GM12878 (cell line): ENCODE measurements around the gene TRNT1. TPM values are rescaled to one million over a fixed set of nuclear protein-coding genes. Genes with fewer than 3 reads are reported as not detected.

Experiments used
- ATAC-seq: fragments of 200-7000 bp; cut with Tn5 transposase; 3 replicates; pipeline ENCODE4 v1.9.1; 2020; ENCODE audit warnings: mild to moderate bottlenecking, moderate library complexity
- BruUV-seq: library from RNA; stranded (reverse); fragments of 400-500 nt; replicated peaks from 2 replicates; lab custom pipeline; 2021; lab: Mats Ljungman, UMichigan
- CTCF ChIA-PET: fragments of 300-600 bp; sonication (Branson Sonifier 250); formaldehyde crosslinking; extraction: SDS; loops from one replicate; lab custom pipeline; 2021; ENCODE audit warnings: inconsistent platforms; lab: Yijun Ruan, JAX
- POLR2A ChIA-PET: fragments of 350-600 bp; formaldehyde crosslinking; extraction: SDS; loops from one replicate; lab custom pipeline; 2021; ENCODE audit warnings: inconsistent platforms; lab: Charles Lee
- RAD21 ChIA-PET: fragments of 300-600 bp; sonication (Branson Sonifier 250); formaldehyde crosslinking; loops from one replicate; lab custom pipeline; 2023; ENCODE audit warnings: antibody characterized with exemption; ENCODE audit not compliant: unreplicated experiment; lab: Charles Lee
- SMC1A ChIA-PET: fragments of 300-600 bp; sonication (Branson Sonifier 250); formaldehyde crosslinking; loops from one replicate; lab custom pipeline; 2023; ENCODE audit not compliant: unreplicated experiment, uncharacterized antibody; lab: Charles Lee
- DNase-seq: peaks from one replicate; pipeline ENCODE4 v3.0.0-alpha.2; 2011; ENCODE audit warnings: low read depth, low spot score
- FAIRE-seq: peaks from 3 replicates; lab custom pipeline; 2011; peaks lifted over from hg19 to GRCh38; lab: Jason Lieb, UNC
- H2AFZ ChIP-seq: 2 replicates; pipeline ENCODE4 v1.6.0; 2011; ENCODE audit warnings: low read depth, low read length, control low read depth; ENCODE audit not compliant: control insufficient read depth
- H3K27ac ChIP-seq: 2 replicates; pipeline ENCODE4 v1.5.1; 2011; ENCODE audit warnings: control low read depth; ENCODE audit not compliant: control insufficient read depth, insufficient read depth
- H3K27me3 ChIP-seq, 2 experiments: replicated peaks in 1 of 2; 2 replicates each; pipeline versions ENCODE4 v1.6.0 to v1.6.1; 2011; ENCODE audit warnings: low read length in 1 of 2; ENCODE audit not compliant: control insufficient read depth in 2 of 2, insufficient read depth in 2 of 2
- H3K36me3 ChIP-seq, 2 experiments: 2 replicates each; pipeline ENCODE4 v1.5.1; 2011; ENCODE audit warnings: low read length in 1 of 2; ENCODE audit not compliant: control insufficient read depth in 2 of 2, insufficient read depth in 2 of 2
- H3K4me1 ChIP-seq: 2 replicates; pipeline ENCODE4 v1.6.1; 2011; ENCODE audit warnings: mild to moderate bottlenecking, low read length, moderate library complexity, mixed read lengths; ENCODE audit not compliant: control insufficient read depth, insufficient read depth
- H3K4me2 ChIP-seq: 2 replicates; pipeline ENCODE4 v1.6.0; 2011; ENCODE audit warnings: control low read depth; ENCODE audit not compliant: control insufficient read depth, insufficient read depth
- H3K4me3 ChIP-seq: fragments of 200-600 bp; sonication (generic); 2 replicates; pipeline ENCODE4 v1.5.1; 2016
- H3K79me2 ChIP-seq: 2 replicates; pipeline ENCODE4 v1.6.0; 2011; ENCODE audit warnings: low read length; ENCODE audit not compliant: control insufficient read depth, insufficient read depth
- H3K9ac ChIP-seq: 2 replicates; pipeline ENCODE4 v1.8.0; 2011; ENCODE audit warnings: low read length, control low read depth, mixed read lengths; ENCODE audit not compliant: control insufficient read depth, insufficient read depth
- H3K9me3 ChIP-seq: replicated peaks from 3 replicates; pipeline ENCODE4 v1.5.1; 2011; ENCODE audit warnings: mild to moderate bottlenecking, low read length; ENCODE audit not compliant: control insufficient read depth, insufficient read depth
- H4K20me1 ChIP-seq: 2 replicates; pipeline ENCODE4 v1.6.0; 2011; ENCODE audit not compliant: control insufficient read depth, insufficient read depth
- BHLHE40 ChIP-seq, 2 experiments: fragments of 450-650 bp in 1 of 2; IDR thresholded peaks; 2 replicates each; pipeline ENCODE4 v1.6.1; 2011 to 2017; ENCODE audit warnings: low read depth in 2 of 2, borderline replicate concordance in 1 of 2, improper control_type of control experiment in 1 of 2, low read length in 1 of 2, mild to moderate bottlenecking in 1 of 2
- BRCA1 ChIP-seq: IDR thresholded peaks from 2 replicates; pipeline ENCODE4 v1.6.1; 2011; ENCODE audit warnings: low read depth, low read length, improper control_type of control experiment
- CREM ChIP-seq: IDR thresholded peaks from 2 replicates; pipeline ENCODE4 v1.6.1; 2014; ENCODE audit warnings: antibody characterized with exemption, low read depth
- LARP7 ChIP-seq: fragments of 450-650 bp; IDR thresholded peaks from 2 replicates; pipeline ENCODE4 v1.6.1; 2017; ENCODE audit warnings: mild to moderate bottlenecking
- PKNOX1 ChIP-seq: fragments of 450-650 bp; IDR thresholded peaks from 2 replicates; pipeline ENCODE4 v1.6.1; 2016; ENCODE audit warnings: mild to moderate bottlenecking
- POLR2A ChIP-seq: IDR thresholded peaks from 2 replicates; pipeline ENCODE4 v1.6.1; 2011; ENCODE audit warnings: low read depth, mild to moderate bottlenecking, low read length
- SP1 ChIP-seq: IDR thresholded peaks from one replicate; pipeline ENCODE4 v1.6.1; 2011; ENCODE audit warnings: low read depth, low read length
- SPI1 ChIP-seq: IDR thresholded peaks from 2 replicates; pipeline ENCODE4 v1.6.1; 2011; ENCODE audit warnings: low read depth, mild to moderate bottlenecking, low read length, moderate library complexity, borderline replicate concordance; ENCODE audit not compliant: insufficient read depth
- WRNIP1 ChIP-seq: IDR thresholded peaks from 2 replicates; pipeline ENCODE4 v1.6.1; 2011; ENCODE audit warnings: low read depth, low read length, improper control_type of control experiment, borderline replicate concordance
- ZBED1 ChIP-seq: IDR thresholded peaks from 2 replicates; pipeline ENCODE4 v1.6.1; 2016; ENCODE audit warnings: borderline replicate concordance
- WGBS: methylation state at CpG from one replicate; pipeline ENCODE4 v1.1.6; 2016; ENCODE audit warnings: low lambda C conversion rate; ENCODE audit not compliant: insufficient replicate concordance, insufficient coverage; ENCODE audit errors: missing lambda C conversion rate; 5-methylcytosine and 5-hydroxymethylcytosine counted together
- in situ Hi-C: fragments of 300-500 bp; cut with MboI; formaldehyde crosslinking; loops from 9 replicates; pipeline ENCODE4 v1.14.3; 2018; ENCODE audit warnings: mixed read lengths
- intact Hi-C: fragments of 100-400 bp; cut with micrococcal nuclease; formaldehyde crosslinking; loops from one replicate; pipeline ENCODE4 v1.14.2; 2022; ENCODE audit not compliant: unreplicated experiment
- polyA plus RNA-seq, 11 experiments: library from polyadenylated mRNA; depleted of rRNA in 4 of 11; unstranded in 6 of 11; stranded (reverse) in 5 of 11; fragments of >200 nt; fragmentation: Nextera tagmentation in 4 of 11; fragmentation: Illumina TruSeq in 1 of 11; extraction: Ambion mirVana in 4 of 11; extraction: Trizol in 1 of 11; gene quantifications; 1 replicate in 1 of 11; 2 replicates in 10 of 11; pipeline versions ENCODE4 v1.2.1 to v1.2.3, GENCODE V29; 2011 to 2016; ENCODE audit warnings: inconsistent platforms in 2 of 11, missing spikeins in 2 of 11, low read depth in 1 of 11
- total RNA-seq, 4 experiments: library from RNA; depleted of rRNA in 3 of 4; stranded (reverse); fragments of >200 nt in 3 of 4; fragmentation: Illumina TruSeq in 1 of 4; extraction: Trizol in 1 of 4; gene quantifications; 2 replicates each; pipeline versions ENCODE4 v1.2.1 to v1.2.3, GENCODE V29; 2013 to 2021
- TF ChIP-seq, protein P1 (sequence below): IDR thresholded peaks from 2 replicates; pipeline ENCODE4 v1.6.1; 2012; ENCODE audit warnings: mild to moderate bottlenecking, low read depth, low read length

TRNT1 gene
- total and polyA plus RNA-seq, 10 of the 15 experiments (the other 5 are each of a cell fraction or from before 2014, with no cell fraction given), result 28.6 to 54.9 (median 36.6) TPM

- ChIA-PET SMC1A (no interaction called here), POLR2A (no interaction called here)
- H3K4me1 ChIP-seq, result peaks cover 25% of the 10 kb centered on the region
Measured at GRCh38 chr3:3097958-3098357, 28.8 kb upstream of the TRNT1 start.

More at GRCh38 chr3:3097958-3098357, 28.8 kb upstream of the TRNT1 start:
- no peak overlapping the region for H3K4me2 ChIP-seq
- ChIA-PET RAD21 (no interaction called here), CTCF (no interaction called here)
- no peak for TF ChIP-seq WRNIP1
- no peak for TF ChIP-seq CREM
- TF ChIP-seq SP1, result no peak
- no peak for TF ChIP-seq ZBED1
- no peak for TF ChIP-seq BHLHE40 (IDR thresholded peaks at IDR 0.05; ENCODE audit: borderline replicate concordance in 1 of 2, low read depth in 2 of 2, low read length in 1 of 2)
- no peak for TF ChIP-seq POLR2A
- TF ChIP-seq SPI1, result no peak
- TF ChIP-seq PKNOX1, result no peak
- TF ChIP-seq, protein P1, sequence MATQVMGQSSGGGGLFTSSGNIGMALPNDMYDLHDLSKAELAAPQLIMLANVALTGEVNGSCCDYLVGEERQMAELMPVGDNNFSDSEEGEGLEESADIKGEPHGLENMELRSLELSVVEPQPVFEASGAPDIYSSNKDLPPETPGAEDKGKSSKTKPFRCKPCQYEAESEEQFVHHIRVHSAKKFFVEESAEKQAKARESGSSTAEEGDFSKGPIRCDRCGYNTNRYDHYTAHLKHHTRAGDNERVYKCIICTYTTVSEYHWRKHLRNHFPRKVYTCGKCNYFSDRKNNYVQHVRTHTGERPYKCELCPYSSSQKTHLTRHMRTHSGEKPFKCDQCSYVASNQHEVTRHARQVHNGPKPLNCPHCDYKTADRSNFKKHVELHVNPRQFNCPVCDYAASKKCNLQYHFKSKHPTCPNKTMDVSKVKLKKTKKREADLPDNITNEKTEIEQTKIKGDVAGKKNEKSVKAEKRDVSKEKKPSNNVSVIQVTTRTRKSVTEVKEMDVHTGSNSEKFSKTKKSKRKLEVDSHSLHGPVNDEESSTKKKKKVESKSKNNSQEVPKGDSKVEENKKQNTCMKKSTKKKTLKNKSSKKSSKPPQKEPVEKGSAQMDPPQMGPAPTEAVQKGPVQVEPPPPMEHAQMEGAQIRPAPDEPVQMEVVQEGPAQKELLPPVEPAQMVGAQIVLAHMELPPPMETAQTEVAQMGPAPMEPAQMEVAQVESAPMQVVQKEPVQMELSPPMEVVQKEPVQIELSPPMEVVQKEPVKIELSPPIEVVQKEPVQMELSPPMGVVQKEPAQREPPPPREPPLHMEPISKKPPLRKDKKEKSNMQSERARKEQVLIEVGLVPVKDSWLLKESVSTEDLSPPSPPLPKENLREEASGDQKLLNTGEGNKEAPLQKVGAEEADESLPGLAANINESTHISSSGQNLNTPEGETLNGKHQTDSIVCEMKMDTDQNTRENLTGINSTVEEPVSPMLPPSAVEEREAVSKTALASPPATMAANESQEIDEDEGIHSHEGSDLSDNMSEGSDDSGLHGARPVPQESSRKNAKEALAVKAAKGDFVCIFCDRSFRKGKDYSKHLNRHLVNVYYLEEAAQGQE, result no peak
- TF ChIP-seq LARP7, result no peak
- TF ChIP-seq BRCA1, result no peak
- H3K4me3 ChIP-seq, result no peak overlapping the region
- no peaks in the 10 kb centered on the region for H3K79me2 ChIP-seq
- no peak for DNase-seq
- H3K9me3 ChIP-seq, result no peaks in the 10 kb centered on the region
- H3K27ac ChIP-seq, result no peak overlapping the region
- no peak overlapping the region for H3K9ac ChIP-seq
- in situ Hi-C loops, result no loop called here
- intact Hi-C loops, result no loop called here
- no peak overlapping the region for H2AFZ ChIP-seq
- no peak; the same call in 2 of the 3 replicates for ATAC-seq
- no peak for FAIRE-seq
- H3K27me3 ChIP-seq, result no peaks in the 10 kb centered on the region
- H4K20me1 ChIP-seq, result no peaks in the 10 kb centered on the region
- 15% methylated on average over 4 of the region's 4 CpGs for WGBS
- BruUV-seq, result no TSS peak
- no peaks in the 10 kb centered on the region for H3K36me3 ChIP-seq
